GM19397 (cell line): ENCODE measurements around the gene NPRL2.

ENCODE experiments used
- ATAC-seq: cut with Tn5 transposase; IDR thresholded peaks from one replicate; pipeline ENCODE4 v1.9.1; 2021; ENCODE audit warnings: mild to moderate bottlenecking, moderate library complexity; ENCODE audit not compliant: unreplicated experiment

The NPRL2 gene

DNA sequence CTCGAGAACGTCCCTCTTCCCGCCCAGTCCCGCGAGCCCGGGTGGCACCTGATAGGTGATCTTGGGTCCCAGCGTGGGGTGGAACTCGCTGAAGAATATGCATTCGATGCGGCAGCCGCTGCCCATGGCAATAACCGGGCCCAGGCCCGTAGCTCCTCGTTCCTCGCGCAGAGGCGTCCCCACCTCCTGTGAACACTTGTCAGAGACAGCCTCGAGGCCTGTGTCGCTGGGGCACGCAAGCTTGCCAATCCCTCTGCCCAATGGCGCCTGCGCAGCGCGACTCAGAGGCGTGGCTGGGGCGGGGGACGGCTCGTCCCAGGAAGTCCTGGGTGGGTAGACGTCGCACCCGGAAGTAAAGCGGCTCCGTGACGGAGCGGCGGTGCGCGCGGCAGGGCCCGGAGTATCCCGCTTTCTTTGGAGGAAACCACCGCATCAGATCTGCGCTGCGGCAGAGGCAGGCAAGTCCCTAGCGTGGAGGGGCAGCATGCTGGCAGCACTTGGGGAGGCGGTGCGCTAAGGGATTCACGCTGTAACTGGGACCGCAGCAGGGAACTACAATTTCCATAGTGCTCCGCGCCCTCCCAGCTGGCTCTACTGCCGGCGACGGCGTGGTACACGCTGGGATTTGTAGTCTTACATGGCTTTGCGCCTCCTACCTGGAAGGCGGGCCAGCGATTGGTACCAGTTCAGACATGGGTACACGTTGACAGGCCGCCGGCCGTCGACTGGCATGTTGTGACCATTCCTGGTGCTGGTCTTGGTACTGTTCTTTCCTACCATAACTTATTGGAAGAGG, at the start of gene NPRL2, which contains the start of gene CYB561D2:
Gene NPRL2 (minus strand): TSS at position 249 of the 796 bp plus-strand sequence. CDS start 123 bp downstream, at position 126.
Gene CYB561D2 (plus strand): TSS at position 336 of the 796 bp plus-strand sequence. CDS start 572 bp downstream, outside the sequence.
- ATAC-seq = peak; percentile 84

DNA sequence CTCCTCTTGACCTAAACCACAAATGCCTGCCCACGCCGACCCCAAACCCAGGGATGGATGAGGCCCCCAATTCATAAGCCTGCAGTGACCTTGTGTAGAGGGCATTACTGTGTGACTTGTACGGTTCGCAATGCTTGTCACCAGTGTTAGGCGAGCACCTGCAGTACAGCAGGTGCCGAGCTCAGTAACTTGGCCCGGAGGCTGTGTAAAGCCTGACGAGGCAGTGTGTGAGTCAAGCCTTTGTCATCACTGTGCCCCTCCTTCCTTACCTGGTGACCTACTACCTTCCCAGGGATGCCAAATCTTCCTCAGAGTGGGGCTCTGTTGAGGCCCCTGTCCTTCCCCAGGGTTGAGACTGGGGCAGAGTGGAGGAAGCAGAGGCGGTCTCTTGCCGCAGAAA, 45.9 kb upstream of the NPRL2 start:
- ATAC-seq = no peak

DNA sequence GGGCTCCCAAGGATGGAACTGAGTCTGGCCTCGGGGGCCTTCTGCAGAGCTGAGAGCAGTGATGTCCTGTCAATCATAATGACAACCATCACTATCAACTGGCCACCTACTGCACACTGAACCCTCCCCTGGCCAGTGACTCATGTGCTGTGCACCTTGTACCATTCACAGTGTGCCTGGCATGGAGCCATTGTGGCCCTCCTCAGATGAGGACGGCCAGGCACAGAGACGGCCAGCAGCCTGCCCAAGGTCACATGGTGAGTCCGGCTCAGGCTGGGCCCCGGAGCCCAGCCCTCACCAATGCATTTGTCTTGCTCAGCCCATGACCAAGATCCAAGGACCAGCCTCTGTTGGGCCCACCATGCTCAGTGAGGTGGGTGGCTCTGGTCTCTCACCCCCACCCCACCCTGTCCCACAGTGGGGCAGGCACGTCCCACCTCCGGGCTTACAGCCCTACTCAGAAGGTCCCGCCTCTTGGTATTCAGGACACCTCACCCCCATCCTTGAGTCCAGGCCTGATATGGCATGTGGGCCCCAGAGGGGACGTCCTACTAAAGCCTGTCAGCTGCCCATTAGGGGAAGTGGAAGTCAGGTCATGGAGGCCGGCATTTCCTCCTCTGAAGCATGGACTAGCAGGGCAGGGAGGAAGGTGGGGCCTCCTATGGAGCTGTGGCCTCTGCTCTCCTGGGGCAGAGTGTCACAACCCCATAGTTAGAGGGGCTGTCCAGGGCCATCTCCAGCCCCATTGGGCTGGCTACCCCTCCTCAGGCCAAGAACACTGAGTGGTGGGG, 44.7 kb upstream of the NPRL2 start:
- ATAC-seq = no peak

DNA sequence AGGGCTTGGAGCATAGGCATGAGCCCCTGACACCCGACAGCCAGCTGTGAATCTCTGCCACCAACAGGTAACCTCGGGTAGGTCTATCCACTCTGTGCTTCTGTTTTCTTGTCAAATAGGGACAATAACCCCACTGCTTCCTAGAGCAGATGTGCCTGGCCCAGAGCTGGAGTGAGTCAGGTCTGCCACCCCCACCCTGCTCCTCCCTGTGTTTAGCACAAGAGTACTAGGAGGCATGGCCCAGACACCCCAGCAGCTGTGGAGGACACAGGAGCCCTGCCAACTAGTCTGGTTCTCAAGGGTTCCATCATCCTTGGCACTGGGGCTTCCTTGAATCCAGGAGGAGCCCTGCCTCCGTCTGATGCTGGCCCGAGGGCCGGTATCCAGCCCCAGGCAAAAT, 42.5 kb upstream of the NPRL2 start:
- ATAC-seq = no peak

DNA sequence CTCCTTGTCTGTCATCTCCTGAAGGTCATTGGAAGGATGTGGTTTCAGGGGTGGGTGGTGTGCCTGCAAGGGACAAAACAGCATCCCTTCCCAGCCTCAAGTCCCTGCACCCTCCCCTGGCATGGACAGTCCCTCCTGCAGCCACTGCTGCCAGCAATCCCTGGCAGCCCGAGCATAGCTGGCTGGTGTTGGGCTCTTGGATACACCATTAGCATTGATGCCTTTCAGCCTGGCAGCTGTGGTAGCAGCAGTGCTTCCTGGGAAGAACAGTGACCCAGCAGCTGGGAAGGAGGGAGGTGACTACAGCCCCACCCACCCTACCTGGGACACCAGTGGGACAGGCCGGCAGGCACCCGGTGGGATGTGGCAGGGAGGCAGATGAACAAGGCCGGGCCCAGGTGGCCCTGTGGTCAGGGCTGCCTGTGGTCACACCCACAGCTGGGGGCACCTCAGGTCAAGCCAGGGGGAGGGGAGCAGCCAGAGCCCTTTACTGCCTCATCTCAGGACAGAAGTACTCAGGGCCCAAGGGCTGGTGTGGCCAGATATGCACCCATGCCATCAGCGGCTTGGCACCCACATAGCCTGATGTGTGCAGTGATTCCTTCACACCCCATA, 41.6 kb upstream of the NPRL2 start:
- no peak for ATAC-seq

DNA sequence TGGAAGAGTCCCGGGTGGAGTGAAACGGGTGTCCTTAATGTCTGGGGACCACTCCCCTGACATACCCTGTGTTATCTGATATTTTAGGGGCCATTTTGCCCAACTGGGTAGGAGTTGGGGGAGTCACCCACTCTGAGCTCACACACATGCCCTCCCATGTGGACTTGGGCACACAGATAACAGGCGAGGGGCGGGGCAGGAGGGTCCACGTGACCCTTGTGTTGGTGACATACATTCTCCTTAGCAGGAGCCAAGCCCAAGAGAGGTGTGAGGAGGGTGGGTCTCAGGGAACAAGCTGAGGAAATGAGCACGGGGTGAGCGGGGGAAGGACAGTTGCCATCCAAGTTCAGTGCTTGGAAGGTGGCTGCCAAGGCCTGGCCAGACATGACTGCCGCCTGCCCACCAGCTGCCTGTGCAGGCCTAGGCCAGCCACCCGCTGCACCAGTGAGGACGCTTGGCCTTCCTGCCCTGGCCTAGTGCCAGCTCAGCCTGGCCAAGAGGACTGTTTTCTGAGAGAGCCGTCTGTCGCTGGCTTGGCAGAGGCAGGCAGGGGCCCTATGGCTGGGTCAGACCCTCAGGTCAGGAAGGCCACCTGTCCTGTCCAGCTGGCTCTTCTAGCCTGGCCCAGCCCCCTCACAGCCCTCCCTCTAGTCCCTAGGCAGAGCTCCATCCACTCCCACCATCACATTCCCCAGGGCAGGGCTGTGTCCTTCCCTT, 40.1 kb upstream of the NPRL2 start:
- no peak for ATAC-seq

DNA sequence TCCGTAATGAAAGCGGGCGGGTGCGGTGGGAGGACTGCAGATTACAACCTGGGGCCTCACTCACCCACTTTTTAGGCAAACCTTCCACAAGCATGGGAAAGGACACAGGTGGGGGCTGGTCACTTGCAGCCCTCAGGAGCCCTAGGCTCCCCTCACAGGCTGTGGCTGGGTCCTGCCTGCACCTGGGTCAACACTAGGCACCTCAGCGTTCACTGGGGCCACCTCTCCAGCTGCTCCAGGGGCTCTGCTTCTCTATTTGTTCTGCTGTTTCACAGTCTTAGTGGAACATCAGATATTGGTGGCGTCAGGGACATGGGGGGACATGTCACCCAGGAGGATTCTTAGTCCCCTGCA, 38.8 kb upstream of the NPRL2 start:
- ATAC-seq = no peak

DNA sequence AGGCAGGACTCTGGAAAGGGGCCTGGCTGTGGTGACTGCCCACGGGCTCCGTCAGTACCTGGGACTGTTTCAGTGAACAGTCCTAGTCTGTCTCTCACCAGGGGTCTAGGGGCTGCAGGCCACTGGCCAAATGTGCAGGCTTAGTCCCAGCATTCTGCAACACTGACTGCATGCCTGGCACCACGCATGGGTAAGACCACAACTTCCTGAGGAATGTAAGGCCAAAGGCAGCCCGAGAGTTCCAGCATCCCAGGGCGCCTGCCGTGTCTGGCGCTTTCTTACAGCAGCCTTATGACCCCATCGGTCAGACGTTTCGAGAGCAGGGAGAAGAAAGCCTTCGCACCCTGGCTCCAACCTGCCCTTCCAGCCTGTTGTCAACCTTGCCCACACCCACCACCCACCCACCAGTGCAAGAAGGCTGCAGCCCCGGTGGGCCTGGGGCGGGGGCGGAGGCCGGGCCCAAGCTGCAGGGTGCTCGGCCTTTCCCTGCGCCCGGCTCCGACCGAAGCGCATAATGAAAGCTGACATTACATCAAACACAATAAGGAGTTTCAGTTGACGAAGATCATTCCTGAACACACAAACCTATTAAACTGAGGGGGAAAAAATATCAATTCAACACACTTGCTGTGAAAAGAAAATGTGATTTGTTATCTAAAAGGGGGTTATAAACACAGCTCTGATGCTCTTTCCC, 38.3 kb upstream of the NPRL2 start:
- ATAC-seq = no peak

DNA sequence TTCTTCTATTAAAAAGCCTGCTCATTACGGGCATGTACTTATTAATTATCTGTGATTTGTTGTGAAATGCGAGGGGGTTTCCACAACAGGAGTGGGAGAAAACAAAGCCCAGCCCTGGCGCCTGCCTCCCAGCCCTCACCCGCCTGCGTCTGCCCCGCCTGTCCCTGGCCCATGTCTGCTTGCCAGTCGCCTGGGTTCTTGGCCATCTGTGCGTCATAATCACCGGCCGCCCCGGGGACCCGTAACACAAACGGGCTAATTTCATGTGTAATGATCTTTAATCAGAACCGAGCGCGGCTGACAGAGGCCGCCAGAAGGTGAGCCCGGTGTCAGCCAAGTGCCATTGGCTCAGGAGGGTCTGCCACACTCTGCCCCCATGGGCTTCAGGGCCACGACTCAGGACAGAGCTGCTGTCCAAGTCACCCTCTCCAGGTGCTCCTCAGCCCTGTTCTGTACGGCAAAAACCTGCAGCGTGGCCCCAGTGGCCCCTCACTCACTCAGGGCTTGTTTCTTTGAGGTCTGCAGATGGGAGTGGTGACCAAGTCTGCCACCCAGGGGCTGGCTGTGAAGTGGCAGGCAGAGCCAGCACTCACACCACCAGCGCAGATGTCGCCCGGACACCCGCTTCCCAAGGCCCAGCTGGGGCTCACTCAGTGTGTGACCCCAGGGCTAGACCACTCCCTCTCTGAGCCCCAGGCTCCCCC, 37.6 kb upstream of the NPRL2 start:
- ATAC-seq = no peak

DNA sequence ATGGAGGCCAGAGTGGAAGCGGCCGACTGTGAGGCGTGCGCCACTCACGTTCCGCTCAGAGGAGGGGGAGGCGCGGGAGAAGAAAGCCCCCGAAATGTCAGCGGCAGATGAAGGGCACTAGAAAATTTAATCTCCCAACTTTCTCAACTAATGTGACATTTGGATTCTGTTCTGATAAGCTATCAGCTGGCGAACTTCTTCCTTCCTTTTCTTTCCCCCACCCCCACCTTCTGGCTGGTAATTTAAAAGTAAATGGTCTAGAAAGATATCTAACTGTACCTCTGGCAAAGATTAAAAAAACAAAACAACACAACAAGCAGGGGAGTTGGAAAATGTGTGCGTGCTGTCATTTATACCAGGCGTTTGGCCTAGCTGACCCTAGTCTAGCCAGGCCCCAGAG, 35.2 kb upstream of the NPRL2 start:
- no peak for ATAC-seq

DNA sequence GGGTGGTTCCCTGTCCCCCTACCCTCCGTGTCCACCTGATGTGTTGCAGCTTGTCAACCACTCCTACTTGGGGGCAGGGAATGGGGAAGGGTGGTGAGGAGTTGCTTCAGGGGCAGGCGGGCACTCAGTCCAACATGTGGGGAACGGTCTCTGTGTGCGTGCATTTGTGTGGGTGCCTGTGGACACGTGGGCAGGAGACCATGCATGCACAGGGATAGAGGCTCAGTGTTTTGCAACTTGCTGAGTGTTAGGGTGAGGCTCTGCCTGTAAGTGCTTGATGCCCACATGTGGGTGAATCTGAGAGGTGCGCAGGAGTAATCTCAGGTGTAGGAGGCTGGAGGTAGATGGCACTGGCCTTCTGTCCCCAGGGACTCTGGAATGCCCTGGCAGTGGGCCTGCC, 33.2 kb upstream of the NPRL2 start:
- ATAC-seq = no peak

DNA sequence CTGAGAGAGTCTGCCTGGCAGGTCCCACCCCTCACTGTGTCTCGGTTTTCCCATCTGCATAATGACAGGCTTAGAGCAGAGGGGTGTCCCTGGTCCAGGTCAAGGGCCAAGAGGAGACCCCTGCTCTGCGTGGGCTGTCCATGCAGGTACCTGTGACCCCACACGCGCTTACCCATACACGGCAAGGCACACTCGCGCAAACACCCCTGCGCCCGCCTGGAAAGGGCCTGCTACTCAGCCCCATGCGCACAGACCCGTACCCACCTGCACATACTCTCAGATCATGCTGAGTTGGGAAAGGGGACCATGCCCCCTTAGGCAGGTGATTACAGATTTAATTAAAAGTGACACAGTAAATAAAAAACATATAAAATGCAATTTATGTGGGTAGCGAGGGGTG, 32.1 kb upstream of the NPRL2 start:
- no peak for ATAC-seq

DNA sequence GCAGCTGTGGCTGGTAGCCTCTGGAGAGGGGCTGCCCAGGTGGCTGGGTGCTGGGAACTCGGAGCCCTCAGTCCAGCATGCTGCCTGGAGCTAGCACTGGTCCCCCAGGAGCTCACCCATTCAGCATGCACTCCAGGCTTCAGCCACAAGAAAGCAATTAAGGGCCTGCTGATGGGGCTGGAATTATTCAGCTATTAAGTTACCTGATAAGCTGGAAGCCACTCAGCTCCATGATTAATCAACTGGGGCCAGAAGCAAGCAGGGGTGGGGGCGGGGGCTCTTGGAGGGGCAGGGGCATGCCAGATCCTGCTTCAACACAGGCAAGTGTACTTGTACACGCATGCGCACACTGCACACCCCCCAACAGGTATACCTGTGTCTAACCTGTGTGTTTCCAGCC, 30.8 kb upstream of the NPRL2 start:
- ATAC-seq = no peak

DNA sequence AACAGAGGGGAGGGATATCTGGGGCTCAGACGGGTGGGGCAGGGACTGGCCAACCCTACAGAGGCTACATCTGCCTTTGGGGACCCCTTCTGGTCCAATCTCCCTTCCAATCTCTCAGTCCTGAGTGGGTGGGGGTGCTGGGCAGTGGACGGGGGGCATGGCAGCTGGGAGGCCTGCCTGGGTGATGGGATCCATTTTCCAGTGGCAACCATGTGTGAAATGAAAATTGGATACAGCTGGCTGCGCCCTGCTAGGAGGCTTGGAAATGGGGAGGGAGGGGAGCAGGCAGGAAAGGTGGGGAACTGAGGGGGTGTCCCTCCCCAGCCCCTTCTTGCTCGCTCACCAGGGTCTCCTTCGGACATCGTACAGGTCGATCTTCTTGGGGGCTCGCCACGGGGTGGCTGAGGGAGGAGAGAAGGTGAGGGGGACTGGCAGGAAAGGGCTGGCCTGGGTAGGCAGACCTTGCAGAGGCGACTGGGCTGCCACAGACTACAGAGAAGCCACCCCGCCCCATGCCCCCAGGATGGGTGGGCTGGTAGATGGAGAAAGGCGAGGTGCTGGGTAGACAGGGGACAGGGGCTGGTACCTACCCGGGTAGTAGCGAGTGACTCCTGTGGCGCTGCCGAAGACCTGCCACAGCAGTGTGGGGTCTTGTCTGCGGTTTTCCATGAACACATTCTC, 30.0 kb upstream of the NPRL2 start:
- ATAC-seq = no peak

DNA sequence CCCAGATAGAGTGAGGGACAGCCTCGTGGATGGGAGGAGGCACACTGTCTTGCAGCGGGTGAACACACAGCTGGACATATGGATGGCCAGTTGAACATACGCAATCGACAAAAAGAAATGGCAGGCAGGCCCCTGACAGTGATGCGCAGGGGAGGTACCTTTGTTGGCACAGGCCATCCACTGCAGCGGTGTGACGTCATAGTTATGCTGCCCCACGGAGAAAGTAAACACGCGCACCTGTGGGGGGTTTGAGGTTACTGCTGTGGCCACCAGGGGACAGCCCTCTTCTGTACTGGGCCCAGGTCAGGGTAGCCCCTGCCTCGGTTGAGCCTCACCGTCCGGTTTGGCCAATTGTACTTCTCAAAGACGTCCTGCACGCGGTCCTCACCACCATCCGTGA, 28.2 kb upstream of the NPRL2 start:
- no peak for ATAC-seq

DNA sequence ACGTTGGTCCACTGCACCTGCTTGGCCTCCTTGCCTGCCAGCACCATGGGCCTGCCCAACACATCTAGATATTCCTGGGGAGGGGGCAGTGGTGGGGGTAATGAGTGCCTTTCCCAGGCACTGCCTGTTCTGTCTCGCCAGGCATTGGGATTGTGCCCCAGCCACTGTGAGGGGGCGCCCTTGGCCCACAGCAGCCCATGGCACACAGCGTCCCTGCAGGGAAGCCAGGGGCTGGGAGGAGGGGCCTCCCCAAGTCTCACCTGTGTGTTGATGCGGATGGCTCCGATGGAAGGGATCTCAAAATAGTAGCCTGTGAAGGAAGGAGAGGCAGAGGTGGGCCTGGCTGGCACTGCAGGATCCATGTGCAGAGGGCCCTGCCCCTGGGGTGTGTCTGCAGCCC, 27.4 kb upstream of the NPRL2 start:
- no peak for ATAC-seq

DNA sequence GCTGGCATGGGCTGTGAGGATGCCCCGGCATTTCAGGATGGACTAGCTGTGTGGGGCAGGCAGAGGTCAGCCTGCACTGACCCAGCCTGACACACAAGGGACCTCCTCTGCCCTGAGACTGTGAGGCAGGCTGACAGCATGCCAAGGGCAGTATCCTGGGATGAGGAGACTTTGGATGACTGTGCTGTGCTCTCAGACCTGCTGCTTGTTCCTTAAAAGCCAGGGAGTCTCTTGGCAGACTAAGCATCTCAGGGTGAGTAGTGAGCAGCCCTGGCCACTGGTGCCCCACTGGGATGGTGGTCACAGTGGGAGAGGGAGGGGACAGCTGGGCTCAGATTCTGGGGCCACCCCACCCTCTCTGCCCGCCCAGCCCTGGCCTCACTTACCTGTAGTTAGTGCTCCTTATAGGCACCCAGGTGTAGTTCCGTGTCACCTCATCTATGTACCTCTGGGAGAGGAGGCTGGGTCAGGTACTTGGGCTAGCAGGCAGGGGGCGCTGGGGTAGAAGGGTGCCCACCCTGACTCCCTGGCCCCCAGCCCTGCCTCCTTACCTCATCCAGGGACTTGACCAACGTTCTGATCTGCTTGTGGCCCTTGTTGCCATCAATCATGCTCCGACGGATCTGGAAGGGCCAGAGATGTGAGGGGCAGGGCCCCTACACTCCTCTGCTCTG, 24.8 kb upstream of the NPRL2 start:
- ATAC-seq = no peak

DNA sequence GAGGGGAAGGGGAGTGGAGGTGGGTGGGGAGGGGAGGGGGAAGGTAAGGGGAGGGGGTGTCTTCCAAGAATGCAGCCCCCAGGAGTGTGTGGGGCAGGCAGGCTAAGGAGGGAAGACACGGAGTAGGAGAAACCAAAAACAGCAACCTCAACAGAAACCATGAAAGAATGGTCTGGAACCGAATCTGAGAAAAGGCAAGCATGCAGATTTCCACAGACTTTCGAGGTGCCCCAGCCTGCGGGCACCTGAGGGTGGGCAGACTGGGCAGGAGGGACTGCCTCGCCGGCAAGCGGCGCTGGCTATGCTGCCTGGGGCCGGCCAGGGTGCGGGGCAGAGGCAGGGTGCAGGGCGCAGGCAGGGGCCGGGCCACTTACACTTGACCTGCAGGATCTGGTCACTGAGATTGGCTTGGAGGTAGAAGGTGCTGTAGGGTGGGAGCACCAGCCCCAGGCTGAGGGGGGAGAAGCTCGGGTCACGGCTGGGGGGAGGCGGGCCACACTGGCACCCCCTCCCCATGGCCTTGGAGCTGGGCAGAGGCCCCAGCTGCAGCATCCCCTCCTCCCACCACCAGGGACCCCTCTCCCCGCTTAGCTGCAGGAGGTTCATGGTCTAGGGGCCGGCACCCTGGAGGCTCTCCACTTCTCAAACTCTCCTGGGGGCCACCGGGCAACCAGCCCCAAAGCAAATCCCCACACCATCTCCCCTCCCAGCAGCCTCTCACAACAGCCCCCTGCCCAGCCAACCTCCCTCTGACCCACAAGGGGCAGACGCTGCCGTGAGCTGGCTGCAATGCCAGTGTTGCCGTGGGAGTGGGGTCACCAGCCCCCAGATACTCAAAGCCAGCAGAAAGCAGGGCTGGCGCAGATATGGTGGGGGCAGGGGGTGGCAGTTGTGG, 24.0 kb upstream of the NPRL2 start:
- no peak for ATAC-seq
